SK-N-SH (cell line): ENCODE results near the gene EEF1AKMT3. TPM values are rescaled to one million over a fixed set of nuclear protein-coding genes. Genes with fewer than 3 reads are reported as not detected.

ENCODE experiments used
- CTCF ChIA-PET: fragments of 300-600, 350-600 bp; formaldehyde crosslinking; extraction: SDS; loops from one replicate; lab custom pipeline; 2021; lab: Yijun Ruan, JAX
- POLR2A ChIA-PET: fragments of 350-600 bp; sonication (Branson Sonifier 250); formaldehyde crosslinking; extraction: SDS; loops from one replicate; lab custom pipeline; 2020; ENCODE audit warnings: antibody characterized with exemption, inconsistent platforms; lab: Yijun Ruan, JAX
- DNase-seq: peaks from one replicate; pipeline ENCODE4 v3.0.0; 2012
- H2AFZ ChIP-seq: fragments of 200-600 bp; sonication (generic); 2 replicates; pipeline ENCODE4 v1.8.1; 2016; ENCODE audit warnings: antibody characterized with exemption, mild to moderate bottlenecking, low read depth
- H3F3A ChIP-seq: fragments of 200-600 bp; sonication (generic); replicated peaks from 2 replicates; pipeline ENCODE3; 2016; ENCODE audit warnings: antibody characterized with exemption, mild to moderate bottlenecking; ENCODE audit not compliant: insufficient read depth
- H3K27ac ChIP-seq, 2 experiments: fragments of 200-500 bp in 1 of 2; fragments of 200-600 bp in 1 of 2; sonication (Bioruptor generic) in 1 of 2; sonication (generic), shearing (Covaris generic) in 1 of 2; 2 replicates each; pipeline versions ENCODE4 v1.5.1 to v1.6.1; 2014 to 2016; ENCODE audit warnings: low read depth in 2 of 2, inconsistent platforms in 1 of 2, low read length in 1 of 2, mild to moderate bottlenecking in 1 of 2, mixed read lengths in 1 of 2
- H3K27me3 ChIP-seq: fragments of 200-600 bp; sonication (generic), shearing (Covaris generic); 2 replicates; pipeline ENCODE4 v1.6.1; 2016; ENCODE audit warnings: mixed run types; ENCODE audit not compliant: insufficient read depth
- H3K36me3 ChIP-seq, 2 experiments: fragments of 200-500 bp in 1 of 2; fragments of 200-600 bp in 1 of 2; sonication (Bioruptor generic) in 1 of 2; sonication (generic) in 1 of 2; replicated peaks in 1 of 2; 2 replicates each; pipeline versions ENCODE3 to v1.5.1; 2014 to 2016; ENCODE audit warnings: low read length in 1 of 2, mild to moderate bottlenecking in 1 of 2; ENCODE audit not compliant: insufficient read depth in 2 of 2, control insufficient read depth in 1 of 2
- H3K4me1 ChIP-seq, 2 experiments: fragments of 200-500 bp in 1 of 2; fragments of 200-600 bp in 1 of 2; sonication (Bioruptor generic) in 1 of 2; sonication (generic), shearing (Covaris generic) in 1 of 2; 2 replicates each; pipeline versions ENCODE4 v1.5.1 to v1.6.1; 2014 to 2016; ENCODE audit warnings: low read depth in 1 of 2, low read length in 1 of 2, mixed run types in 1 of 2; ENCODE audit not compliant: insufficient read depth in 2 of 2, control insufficient read depth in 1 of 2
- H3K4me2 ChIP-seq: fragments of 200-600 bp; sonication (generic), shearing (Covaris generic); 2 replicates; pipeline ENCODE4 v1.6.1; 2017; ENCODE audit warnings: mixed run types
- H3K4me3 ChIP-seq, 2 experiments: fragments of 200-500 bp in 1 of 2; fragments of 200-600 bp in 1 of 2; sonication (Bioruptor generic) in 1 of 2; sonication (generic), shearing (Covaris generic) in 1 of 2; 2 replicates each; pipeline versions ENCODE4 v1.5.1 to v1.8.1; 2014 to 2016; ENCODE audit warnings: low read depth in 2 of 2, inconsistent platforms in 1 of 2, low read length in 1 of 2, mild to moderate bottlenecking in 1 of 2, mixed read lengths in 1 of 2, moderate library complexity in 1 of 2
- H3K79me2 ChIP-seq: fragments of 200-600 bp; sonication (generic); 2 replicates; pipeline ENCODE4 v1.8.1; 2017; ENCODE audit warnings: mild to moderate bottlenecking; ENCODE audit not compliant: insufficient read depth
- H3K9ac ChIP-seq: fragments of 200-600 bp; sonication (generic); 2 replicates; pipeline ENCODE4 v1.6.1; 2017; ENCODE audit warnings: mixed run types
- H3K9me2 ChIP-seq: fragments of 200-600 bp; sonication (generic); 2 replicates; pipeline ENCODE4 v1.6.1; 2017; ENCODE audit warnings: mixed run types
- H3K9me3 ChIP-seq: fragments of 200-600 bp; sonication (generic); 2 replicates; pipeline ENCODE4 v1.6.1; 2017; ENCODE audit warnings: mixed run types, mild to moderate bottlenecking, moderate library complexity
- H4K20me1 ChIP-seq: fragments of 200-600 bp; sonication (generic); 2 replicates; pipeline ENCODE4 v1.6.1; 2017; ENCODE audit warnings: mild to moderate bottlenecking, mixed run types; ENCODE audit not compliant: insufficient read depth
- ELF1 ChIP-seq: IDR thresholded peaks from 2 replicates; pipeline ENCODE4 v1.4.0; 2012
- FOSL2 ChIP-seq: IDR thresholded peaks from 2 replicates; pipeline ENCODE4 v1.4.0; 2012; ENCODE audit warnings: low read depth, mild to moderate bottlenecking, moderate library complexity, borderline replicate concordance
- FOXJ3 ChIP-seq: sonication (generic); formaldehyde crosslinking; IDR thresholded peaks from 2 replicates; pipeline ENCODE4 v1.5.1; 2020; ENCODE audit warnings: mild to moderate bottlenecking, missing genetic modification reagents
- FOXM1 ChIP-seq: IDR thresholded peaks from 2 replicates; pipeline ENCODE4 v1.4.0; 2012; ENCODE audit warnings: low read depth, mild to moderate bottlenecking
- GABPA ChIP-seq: IDR thresholded peaks from 2 replicates; pipeline ENCODE4 v1.4.0; 2012; ENCODE audit warnings: low read depth, mild to moderate bottlenecking
- NFIC ChIP-seq: IDR thresholded peaks from 2 replicates; pipeline ENCODE4 v1.4.0; 2012; ENCODE audit warnings: borderline replicate concordance
- RAD21 ChIP-seq: IDR thresholded peaks from 2 replicates; pipeline ENCODE4 v1.6.1; 2012; ENCODE audit warnings: mild to moderate bottlenecking, low read length
- RCOR1 ChIP-seq: fragments of 150-350 bp; IDR thresholded peaks from 2 replicates; pipeline ENCODE4 v1.6.1; 2017; ENCODE audit warnings: antibody characterized with exemption, low read length
- SIN3A ChIP-seq: IDR thresholded peaks from 2 replicates; pipeline ENCODE4 v1.6.1; 2012; ENCODE audit warnings: low read depth, mild to moderate bottlenecking, low read length, moderate library complexity, borderline replicate concordance
- SMC3 ChIP-seq: IDR thresholded peaks from 2 replicates; pipeline ENCODE4 v1.6.1; 2012; ENCODE audit warnings: low read depth, low read length, improper control_type of control experiment
- TAF1 ChIP-seq: IDR thresholded peaks from 2 replicates; pipeline ENCODE4 v1.6.1; 2012; ENCODE audit warnings: low read depth, mild to moderate bottlenecking, low read length, moderate library complexity, borderline replicate concordance
- YY1 ChIP-seq: IDR thresholded peaks from 2 replicates; pipeline ENCODE4 v1.4.0; 2012; ENCODE audit warnings: low read depth, mild to moderate bottlenecking
- WGBS: methylation state at CpG from one replicate; pipeline ENCODE4 v1.1.6; 2017; ENCODE audit warnings: low lambda C conversion rate; 5-methylcytosine and 5-hydroxymethylcytosine counted together
- polyA plus RNA-seq, 3 experiments: library from polyadenylated mRNA; depleted of rRNA; stranded (reverse); fragments of >200 nt; gene quantifications; 2 replicates each; pipeline ENCODE4 v1.2.3, GENCODE V29; 2012
- TF ChIP-seq, protein P1 (sequence below): IDR thresholded peaks from 2 replicates; pipeline ENCODE4; 2012
- TF ChIP-seq, protein P2 (sequence below): fragments of 150-350 bp; IDR thresholded peaks from 2 replicates; pipeline ENCODE4 v1.6.1; 2016; ENCODE audit warnings: mild to moderate bottlenecking, low read depth, low read length
- TF ChIP-seq, protein P3 (sequence below): fragments of 150-350 bp; IDR thresholded peaks from 2 replicates; pipeline ENCODE4 v1.6.1; 2017; ENCODE audit warnings: antibody characterized with exemption, low read length, low read depth, borderline replicate concordance

Gene EEF1AKMT3
- polyA plus RNA-seq, 1 of the 3 experiments (the other 2 are of a cell fraction), result 10.3 TPM

DNA sequence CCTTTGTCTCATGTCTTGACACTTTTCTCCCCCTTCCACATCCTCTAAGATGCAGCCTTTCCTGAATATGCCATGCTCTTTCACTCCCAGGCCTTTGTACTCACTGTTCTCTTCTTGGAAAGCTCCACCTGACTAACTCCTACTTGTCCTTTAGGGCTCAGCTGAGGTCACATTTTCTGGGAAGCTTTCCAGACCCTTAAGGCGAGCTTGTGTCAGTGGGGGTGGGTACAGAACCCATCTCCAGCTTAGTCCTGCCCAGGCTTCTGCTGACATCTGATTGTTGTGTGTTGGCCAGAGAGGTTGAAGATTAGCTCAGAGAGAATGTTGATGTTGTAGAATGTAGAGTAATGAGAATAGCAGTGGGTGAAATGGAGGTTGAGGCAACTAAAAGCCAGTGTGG lies 7.3 kb downstream of the EEF1AKMT3 start:
- no peak for TF ChIP-seq SIN3A
- no peak for TF ChIP-seq FOXJ3 (CRISPR knock-in tag)
- no peak for TF ChIP-seq RAD21
- Histone ChIP-seq H3K4me2 (no peak overlapping the region), H4K20me1 (no peaks in the 10 kb centered on the region), H3K79me2 (peaks cover 19% of the 10 kb centered on the region), H3K27ac (no peak overlapping the region), H3K4me1 (peaks cover 0 to 5% of the 10 kb centered on the region in 2 experiments; a peak in 1 of 4 replicates), H3F3A (peaks cover 18% of the 10 kb centered on the region), H3K9me3 (no peaks in the 10 kb centered on the region), H3K36me3 (peaks cover 7 to 12% of the 10 kb centered on the region in 2 experiments), H3K4me3 (no peak overlapping the region), H3K9ac (no peak overlapping the region), H3K27me3 (no peaks in the 10 kb centered on the region), H3K9me2 (no peaks in the 10 kb centered on the region), H2AFZ (no peak overlapping the region)
- no peak for DNase-seq
- CTCF ChIA-PET, result interaction anchor here (1.0 kb wide), 1 partner anchor 129 kb away, joined by 3 read pairs; no protein-coding TSS in a partner anchor
- POLR2A ChIA-PET, result no interaction called here
- 81% methylated on average over 1 of the region's 1 CpG for WGBS

DNA sequence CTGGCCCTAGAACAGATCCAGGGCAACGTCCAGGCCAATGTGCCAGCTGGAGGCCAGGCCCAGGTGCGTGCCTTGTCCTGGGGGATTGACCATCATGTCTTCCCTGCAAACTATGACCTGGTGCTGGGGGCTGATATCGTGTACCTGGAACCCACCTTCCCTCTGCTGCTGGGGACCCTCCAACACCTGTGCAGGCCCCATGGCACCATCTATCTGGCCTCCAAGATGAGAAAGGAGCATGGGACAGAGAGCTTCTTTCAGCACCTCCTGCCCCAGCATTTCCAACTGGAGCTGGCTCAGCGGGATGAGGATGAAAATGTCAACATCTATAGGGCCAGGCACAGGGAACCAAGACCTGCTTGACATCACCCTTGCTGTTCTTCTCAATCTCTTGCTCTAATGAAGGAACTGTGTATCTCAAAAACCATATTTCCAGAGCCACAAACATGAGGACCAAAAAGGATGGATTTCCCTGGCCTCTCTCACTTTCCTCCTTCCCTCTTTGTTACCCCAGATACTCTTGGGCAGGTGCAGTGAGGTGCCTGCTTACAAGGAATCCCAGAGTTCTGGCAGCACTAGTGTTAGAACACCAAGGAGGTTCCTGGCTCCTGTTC lies 8.0 kb downstream of the EEF1AKMT3 start:
- H3K36me3 ChIP-seq, result peaks cover 7 to 14% of the 10 kb centered on the region in 2 experiments

More for the DNA sequence above, 8.0 kb downstream of the EEF1AKMT3 start:
- no peak overlapping the region for H2AFZ ChIP-seq
- WGBS, result 93% methylated on average over 4 of the region's 4 CpGs
- H4K20me1 ChIP-seq, result no peaks in the 10 kb centered on the region
- H3K9me3 ChIP-seq, result no peaks in the 10 kb centered on the region
- peaks cover 18% of the 10 kb centered on the region for H3F3A ChIP-seq
- peaks cover 21% of the 10 kb centered on the region for H3K79me2 ChIP-seq
- H3K4me2 ChIP-seq, result no peak overlapping the region
- peaks cover 0 to 5% of the 10 kb centered on the region in 2 experiments; a peak in 1 of 4 replicates for H3K4me1 ChIP-seq
- ChIA-PET POLR2A (no interaction called here), CTCF (no interaction called here)
- no peaks in the 10 kb centered on the region for H3K9me2 ChIP-seq
- DNase-seq, result no peak
- no peak overlapping the region for H3K27ac ChIP-seq
- no peak overlapping the region for H3K4me3 ChIP-seq
- no peak for TF ChIP-seq RCOR1
- TF ChIP-seq ELF1, result no peak
- TF ChIP-seq GABPA, result no peak
- TF ChIP-seq NFIC, result no peak
- TF ChIP-seq, protein P1, sequence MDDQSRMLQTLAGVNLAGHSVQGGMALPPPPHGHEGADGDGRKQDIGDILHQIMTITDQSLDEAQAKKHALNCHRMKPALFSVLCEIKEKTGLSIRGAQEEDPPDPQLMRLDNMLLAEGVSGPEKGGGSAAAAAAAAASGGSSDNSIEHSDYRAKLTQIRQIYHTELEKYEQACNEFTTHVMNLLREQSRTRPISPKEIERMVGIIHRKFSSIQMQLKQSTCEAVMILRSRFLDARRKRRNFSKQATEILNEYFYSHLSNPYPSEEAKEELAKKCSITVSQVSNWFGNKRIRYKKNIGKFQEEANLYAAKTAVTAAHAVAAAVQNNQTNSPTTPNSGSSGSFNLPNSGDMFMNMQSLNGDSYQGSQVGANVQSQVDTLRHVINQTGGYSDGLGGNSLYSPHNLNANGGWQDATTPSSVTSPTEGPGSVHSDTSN, result no peak
- TF ChIP-seq, protein P2, sequence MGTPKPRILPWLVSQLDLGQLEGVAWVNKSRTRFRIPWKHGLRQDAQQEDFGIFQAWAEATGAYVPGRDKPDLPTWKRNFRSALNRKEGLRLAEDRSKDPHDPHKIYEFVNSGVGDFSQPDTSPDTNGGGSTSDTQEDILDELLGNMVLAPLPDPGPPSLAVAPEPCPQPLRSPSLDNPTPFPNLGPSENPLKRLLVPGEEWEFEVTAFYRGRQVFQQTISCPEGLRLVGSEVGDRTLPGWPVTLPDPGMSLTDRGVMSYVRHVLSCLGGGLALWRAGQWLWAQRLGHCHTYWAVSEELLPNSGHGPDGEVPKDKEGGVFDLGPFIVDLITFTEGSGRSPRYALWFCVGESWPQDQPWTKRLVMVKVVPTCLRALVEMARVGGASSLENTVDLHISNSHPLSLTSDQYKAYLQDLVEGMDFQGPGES, result no peak
- no peak for TF ChIP-seq TAF1
- TF ChIP-seq FOXM1, result no peak
- no peak for TF ChIP-seq YY1
- no peak for TF ChIP-seq FOSL2
- TF ChIP-seq, protein P3, sequence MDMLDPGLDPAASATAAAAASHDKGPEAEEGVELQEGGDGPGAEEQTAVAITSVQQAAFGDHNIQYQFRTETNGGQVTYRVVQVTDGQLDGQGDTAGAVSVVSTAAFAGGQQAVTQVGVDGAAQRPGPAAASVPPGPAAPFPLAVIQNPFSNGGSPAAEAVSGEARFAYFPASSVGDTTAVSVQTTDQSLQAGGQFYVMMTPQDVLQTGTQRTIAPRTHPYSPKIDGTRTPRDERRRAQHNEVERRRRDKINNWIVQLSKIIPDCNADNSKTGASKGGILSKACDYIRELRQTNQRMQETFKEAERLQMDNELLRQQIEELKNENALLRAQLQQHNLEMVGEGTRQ, result no peak
- TF ChIP-seq SIN3A, result no peak
- no peak for TF ChIP-seq SMC3
- H3K27me3 ChIP-seq, result no peaks in the 10 kb centered on the region
- no peak overlapping the region for H3K9ac ChIP-seq
